Measurements from ENCODE around the gene SPTBN1. TPM values are rescaled to one million over a fixed set of nuclear protein-coding genes. Genes with fewer than 3 reads are reported as not detected.
A peak's percentile ranks its signal among the peaks of the same experiment; 100 is the strongest.

SPTBN1 gene
- total and polyA plus RNA-seq, 2 of the 13 experiments (the other 11 are each of a cell fraction or from before 2014, with no cell fraction given) = 123 to 299 TPM

- TF ChIP-seq, protein P1, sequence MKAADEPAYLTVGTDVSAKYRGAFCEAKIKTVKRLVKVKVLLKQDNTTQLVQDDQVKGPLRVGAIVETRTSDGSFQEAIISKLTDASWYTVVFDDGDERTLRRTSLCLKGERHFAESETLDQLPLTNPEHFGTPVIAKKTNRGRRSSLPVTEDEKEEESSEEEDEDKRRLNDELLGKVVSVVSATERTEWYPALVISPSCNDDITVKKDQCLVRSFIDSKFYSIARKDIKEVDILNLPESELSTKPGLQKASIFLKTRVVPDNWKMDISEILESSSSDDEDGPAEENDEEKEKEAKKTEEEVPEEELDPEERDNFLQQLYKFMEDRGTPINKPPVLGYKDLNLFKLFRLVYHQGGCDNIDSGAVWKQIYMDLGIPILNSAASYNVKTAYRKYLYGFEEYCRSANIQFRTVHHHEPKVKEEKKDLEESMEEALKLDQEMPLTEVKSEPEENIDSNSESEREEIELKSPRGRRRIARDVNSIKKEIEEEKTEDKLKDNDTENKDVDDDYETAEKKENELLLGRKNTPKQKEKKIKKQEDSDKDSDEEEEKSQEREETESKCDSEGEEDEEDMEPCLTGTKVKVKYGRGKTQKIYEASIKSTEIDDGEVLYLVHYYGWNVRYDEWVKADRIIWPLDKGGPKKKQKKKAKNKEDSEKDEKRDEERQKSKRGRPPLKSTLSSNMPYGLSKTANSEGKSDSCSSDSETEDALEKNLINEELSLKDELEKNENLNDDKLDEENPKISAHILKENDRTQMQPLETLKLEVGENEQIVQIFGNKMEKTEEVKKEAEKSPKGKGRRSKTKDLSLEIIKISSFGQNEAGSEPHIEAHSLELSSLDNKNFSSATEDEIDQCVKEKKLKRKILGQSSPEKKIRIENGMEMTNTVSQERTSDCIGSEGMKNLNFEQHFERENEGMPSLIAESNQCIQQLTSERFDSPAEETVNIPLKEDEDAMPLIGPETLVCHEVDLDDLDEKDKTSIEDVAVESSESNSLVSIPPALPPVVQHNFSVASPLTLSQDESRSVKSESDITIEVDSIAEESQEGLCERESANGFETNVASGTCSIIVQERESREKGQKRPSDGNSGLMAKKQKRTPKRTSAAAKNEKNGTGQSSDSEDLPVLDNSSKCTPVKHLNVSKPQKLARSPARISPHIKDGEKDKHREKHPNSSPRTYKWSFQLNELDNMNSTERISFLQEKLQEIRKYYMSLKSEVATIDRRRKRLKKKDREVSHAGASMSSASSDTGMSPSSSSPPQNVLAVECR (CRISPR knock-in tag; IDR thresholded peaks at IDR 0.05; ENCODE audit: borderline replicate concordance) = peak; percentile 33; the same call in 1 of the 2 replicates
- TF ChIP-seq ETS1 (CRISPR knock-in tag; IDR thresholded peaks at IDR 0.05) = 0 out of 2 replicates have a peak, but pooled peaks have one; percentile 64
- no peak for TF ChIP-seq ZNF674 (CRISPR knock-in tag; IDR thresholded peaks at IDR 0.05; ENCODE audit: low read depth)
- TF ChIP-seq ZNF567 (CRISPR knock-in tag; IDR thresholded peaks at IDR 0.05; ENCODE audit: borderline replicate concordance) = no peak
- TF ChIP-seq JUN (CRISPR knock-in tag; IDR thresholded peaks at IDR 0.05) = peak; percentile 91
These were observed 116.1 kb downstream of the SPTBN1 start (continued) for GRCh38 chr2:54572262-54572635.
